Panc1 (cell line): ENCODE measurements around the gene HSD17B11.

Source experiments
- CTCF ChIP-seq: fragments of 450-650 bp; IDR thresholded peaks from 2 replicates; pipeline ENCODE4 v1.5.1; 2017; ENCODE audit warnings: mild to moderate bottlenecking
- POLR2AphosphoS5 ChIP-seq: IDR thresholded peaks from 2 replicates; pipeline ENCODE4 v1.6.1; 2012; ENCODE audit warnings: mild to moderate bottlenecking, low read depth, low read length, moderate library complexity
- REST ChIP-seq, 2 experiments: IDR thresholded peaks; 2 replicates each; pipeline ENCODE4 v1.6.1; 2011 to 2012; ENCODE audit warnings: low read depth in 2 of 2, control low read depth in 1 of 2, low read length in 1 of 2, mild to moderate bottlenecking in 1 of 2, moderate library complexity in 1 of 2; ENCODE audit not compliant: insufficient read depth in 1 of 2

- TF ChIP-seq CTCF (no peak), POLR2AphosphoS5 (no peak), REST (IDR thresholded peaks at IDR 0.05; ENCODE audit: insufficient read depth in 1 of 2, low read depth in 2 of 2, low read length in 1 of 2) (no peak)
Measured at GRCh38 chr4:87317527-87317926, 73.5 kb downstream of the HSD17B11 start.
